Vagina (tissue), 2 donors: ENCODE data around the gene SLC12A5.

ENCODE experiments used
- CTCF ChIP-seq, 3 experiments: fragments of 450-650 bp in 2 of 3; fragments of 200-600 bp in 1 of 3; sonication (generic) in 1 of 3; IDR thresholded peaks; one replicate each; pipeline ENCODE4 v1.5.1; 2017 to 2019; ENCODE audit warnings: antibody characterized with exemption in 3 of 3, mild to moderate bottlenecking in 2 of 3, moderate library complexity in 2 of 3
- POLR2A ChIP-seq, 2 donors: fragments of 450-650 bp; IDR thresholded peaks; one replicate each; pipeline ENCODE4 v1.6.1; 2017; ENCODE audit warnings: antibody characterized with exemption in 2 of 2, mild to moderate bottlenecking in 2 of 2, moderate library complexity in 2 of 2

GRCh38 chr20:46074006-46074405, 45.0 kb downstream of the SLC12A5 start:
- TF ChIP-seq CTCF (IDR thresholded peaks at IDR 0.05) (no peak), POLR2A (IDR thresholded peaks at IDR 0.05) (no peak)
